Stimulated activated CD4-positive, alpha-beta T cell treated with anti-CD3 and anti-CD28 coated beads, Interleukin-1b, Interleukin-23, amount 100 ng/mL, for 1 hour (primary cell): ENCODE data around the gene TMEM256.

Source experiments
- DNase-seq, 2 donors: peaks; one replicate each; pipeline ENCODE4 v3.0.0-alpha.2; 2020; ENCODE audit warnings: low read depth in 2 of 2

Gene TMEM256

GRCh38 chr17:7403977-7404736 lies at the start of gene TMEM256:
TMEM256 (minus strand) TSS chr17:7404097; CDS start chr17:7404084, 13 bp downstream.
- peak; percentile 86 to 88 for DNase-seq

DNA sequence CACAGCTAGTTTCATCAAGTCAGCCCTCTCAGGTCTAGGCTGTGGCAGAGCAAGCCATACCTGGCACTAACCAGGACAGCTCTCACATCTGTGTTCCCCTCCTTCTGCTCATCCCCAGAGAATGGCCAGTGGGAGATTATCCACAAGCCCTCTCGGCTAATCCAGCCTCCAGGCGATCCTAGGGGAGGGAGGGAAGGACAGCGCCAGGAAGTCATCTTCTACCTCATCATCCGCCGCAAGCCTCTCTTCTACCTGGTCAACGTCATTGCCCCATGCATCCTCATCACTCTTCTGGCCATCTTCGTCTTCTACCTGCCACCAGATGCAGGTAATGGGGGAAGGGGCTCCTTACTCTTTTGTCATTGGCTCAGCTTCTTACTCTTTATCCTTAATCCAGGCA lies 44.6 kb upstream of the TMEM256 start:
- DNase-seq: no peak

DNA sequence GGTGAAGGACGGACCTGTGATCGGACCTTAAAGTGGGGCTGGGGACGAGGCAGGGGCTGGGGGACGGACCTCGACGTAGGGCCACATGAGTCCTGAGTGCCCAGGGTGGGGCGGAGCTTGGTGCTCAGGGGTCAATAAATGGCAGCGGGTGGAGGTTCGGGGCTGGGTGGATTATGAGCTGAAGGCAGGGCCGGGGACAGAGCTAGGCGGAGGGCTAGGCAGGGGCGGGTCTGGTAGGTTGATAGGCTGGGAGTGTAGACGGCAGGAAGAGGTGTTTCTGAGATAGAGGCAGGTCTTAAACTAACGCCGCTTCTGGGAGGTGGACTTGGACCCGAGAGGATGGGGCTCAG lies 41.7 kb upstream of the TMEM256 start:
- DNase-seq: no peak

GRCh38 chr17:7444682-7445618 lies 41.1 kb upstream of the TMEM256 start, which contains the start of gene CHRNB1:
CHRNB1 (plus strand) TSS chr17:7445061; CDS start chr17:7445128, 67 bp downstream.
- DNase-seq: no peak

- DNase-seq: no peak
Observed at GRCh38 chr17:7443499-7444485, 39.9 kb upstream of the TMEM256 start.

GRCh38 chr17:7442142-7442541 lies 38.2 kb upstream of the TMEM256 start:
- no peak for DNase-seq

- no peak for DNase-seq
Observed at GRCh38 chr17:7441266-7441665, 37.4 kb upstream of the TMEM256 start.

DNA sequence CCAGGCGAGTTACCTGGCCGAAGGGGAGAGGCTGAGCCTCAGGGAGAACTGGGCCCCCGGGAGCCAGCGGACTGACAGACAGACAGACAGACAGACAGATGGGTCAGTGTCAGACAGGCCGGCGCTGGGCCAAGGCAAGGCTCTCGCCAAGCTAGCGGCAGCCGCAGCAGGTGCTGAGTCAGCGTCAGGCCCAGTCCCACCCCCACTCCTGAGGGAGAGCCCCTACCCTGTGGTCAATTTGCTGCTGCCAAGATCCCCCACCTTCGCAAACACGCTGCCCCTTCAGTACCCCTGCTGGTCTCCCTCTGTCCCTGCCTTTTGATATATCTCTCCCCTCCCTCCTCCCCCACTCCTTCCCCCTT lies 36.9 kb upstream of the TMEM256 start:
- DNase-seq: no peak

- no peak for DNase-seq
Observed at GRCh38 chr17:7440113-7440833, 36.4 kb upstream of the TMEM256 start.

DNA sequence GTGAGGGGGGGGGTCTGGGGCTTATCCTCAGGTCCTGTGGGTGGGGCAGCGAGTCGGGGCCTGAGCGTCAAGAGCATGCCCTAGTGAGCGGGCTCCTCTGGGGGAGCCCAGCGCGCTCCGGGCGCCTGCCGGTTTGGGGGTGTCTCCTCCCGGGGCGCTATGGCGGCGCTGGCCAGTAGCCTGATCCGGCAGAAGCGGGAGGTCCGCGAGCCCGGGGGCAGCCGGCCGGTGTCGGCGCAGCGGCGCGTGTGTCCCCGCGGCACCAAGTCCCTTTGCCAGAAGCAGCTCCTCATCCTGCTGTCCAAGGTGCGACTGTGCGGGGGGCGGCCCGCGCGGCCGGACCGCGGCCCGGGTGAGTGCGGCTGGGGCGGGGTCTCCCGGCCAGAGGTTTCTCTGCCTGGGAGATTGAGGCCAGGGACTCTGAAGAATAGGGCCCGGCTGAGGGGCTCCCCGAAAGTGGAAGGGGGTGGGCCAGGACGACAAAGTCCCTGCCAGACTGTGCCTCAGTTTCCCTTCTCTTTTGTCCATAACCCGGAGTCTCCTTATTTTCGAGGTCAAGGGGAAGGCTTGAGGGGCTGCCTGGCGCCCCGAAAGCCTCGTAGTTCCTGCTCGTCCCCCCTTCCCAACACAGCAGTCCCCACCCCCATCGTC lies 35.7 kb upstream of the TMEM256 start, which contains the start of gene FGF11:
Gene FGF11 (plus strand): TSS at position 51 of the 651 bp plus-strand sequence. CDS start 109 bp downstream, at position 160.
- DNase-seq: no peak

DNA sequence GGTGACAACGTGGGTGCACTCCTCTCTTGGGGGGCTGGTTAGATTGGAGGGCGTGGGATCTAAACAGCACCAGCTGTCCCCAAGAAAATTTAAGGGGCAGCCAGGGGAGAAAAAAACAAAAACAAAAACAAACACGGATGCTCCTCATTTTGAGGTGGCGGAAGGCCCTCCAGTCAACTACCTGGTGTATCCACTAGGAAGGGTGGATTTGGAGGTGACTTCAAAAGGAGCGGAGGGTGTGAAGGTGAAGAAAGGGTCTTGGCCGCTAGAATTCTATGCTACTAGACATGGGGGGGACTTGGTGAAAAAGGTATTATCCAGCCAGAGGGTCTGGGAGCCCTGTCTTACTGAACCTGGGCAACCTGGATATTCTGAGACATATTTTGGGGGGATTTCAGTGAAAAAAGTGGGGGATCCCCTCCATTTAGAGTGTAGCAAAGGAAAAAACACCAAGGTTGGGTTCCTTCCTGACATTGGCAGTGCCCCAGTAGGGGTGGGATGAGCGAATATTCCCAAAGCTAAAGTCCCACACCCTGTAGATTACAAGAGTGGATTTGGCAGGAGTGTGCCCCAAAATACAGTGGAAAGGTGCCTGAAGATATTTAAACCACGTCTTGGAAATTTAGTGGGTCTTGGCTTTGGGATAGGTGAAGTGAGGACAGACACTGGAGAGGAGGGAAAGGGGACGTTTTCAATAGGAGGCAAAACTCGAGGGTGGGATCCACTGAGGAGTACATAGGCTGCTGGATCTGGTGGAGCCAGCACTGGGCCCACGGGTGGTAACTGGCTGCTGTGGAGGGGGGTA lies 35.0 kb upstream of the TMEM256 start:
- DNase-seq: no peak

GRCh38 chr17:7437950-7438614 lies 34.2 kb upstream of the TMEM256 start:
- peak; percentile 16 to 48 for DNase-seq

DNA sequence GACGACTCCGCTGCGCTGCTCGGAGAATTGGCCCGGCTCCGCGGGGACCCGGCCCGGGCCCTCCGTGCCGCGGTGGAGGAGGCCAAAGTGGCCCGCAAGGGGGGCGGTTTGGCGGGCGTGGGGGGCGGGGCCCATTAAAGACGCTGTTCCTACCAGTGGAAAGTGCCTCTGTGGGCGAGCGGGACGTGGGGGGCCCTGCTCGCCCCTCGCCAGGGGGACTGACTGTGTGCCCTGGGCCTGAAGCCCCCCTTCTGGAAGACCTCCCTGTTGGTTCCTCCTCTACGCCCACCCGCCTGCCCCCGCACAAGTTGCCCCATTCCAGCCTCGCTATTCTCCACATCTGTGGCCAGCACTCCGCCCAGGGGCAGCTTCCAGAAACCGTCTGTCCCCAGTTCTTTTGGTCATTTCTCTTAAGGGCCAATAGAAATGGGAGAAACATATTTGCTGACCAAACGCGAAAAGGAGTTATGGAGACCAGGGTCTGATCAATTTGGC lies 33.5 kb upstream of the TMEM256 start:
- no peak for DNase-seq

DNA sequence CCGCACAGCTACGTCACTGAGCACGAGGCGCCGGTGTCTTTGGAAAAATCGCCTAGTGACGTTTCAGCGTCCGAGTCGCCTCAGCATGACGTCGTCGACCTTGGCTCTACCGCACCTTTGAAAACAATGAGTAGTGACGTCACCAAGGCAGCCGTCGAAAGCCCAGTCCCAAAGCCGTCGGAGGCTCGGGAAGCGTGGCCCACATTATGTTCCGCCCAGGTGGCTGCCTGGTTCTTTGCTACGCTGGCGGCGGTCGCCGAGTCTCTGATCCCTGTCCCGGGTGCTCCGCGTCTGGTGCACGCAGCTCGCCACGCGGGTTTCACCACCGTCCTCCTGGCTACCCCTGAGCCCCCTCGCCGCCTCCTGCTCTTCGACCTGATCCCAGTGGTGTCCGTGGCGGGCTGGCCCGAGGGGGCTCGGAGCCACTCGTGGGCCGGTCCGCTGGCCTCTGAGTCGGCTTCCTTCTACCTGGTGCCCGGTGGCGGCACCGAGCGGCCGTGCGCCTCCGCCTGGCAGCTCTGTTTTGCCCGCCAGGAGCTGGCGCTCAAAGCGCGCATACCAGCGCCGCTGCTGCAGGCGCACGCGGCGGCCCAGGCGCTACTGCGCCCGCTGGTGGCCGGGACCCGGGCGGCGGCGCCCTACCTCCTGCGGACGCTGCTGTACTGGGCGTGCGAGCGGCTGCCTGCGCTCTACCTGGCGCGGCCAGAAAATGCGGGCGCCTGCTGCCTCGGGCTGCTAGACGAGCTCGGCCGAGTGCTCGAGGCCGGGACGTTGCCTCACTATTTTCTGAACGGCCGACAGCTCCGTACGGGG lies 32.9 kb upstream of the TMEM256 start:
- DNase-seq: peak; percentile 53 to 65

DNA sequence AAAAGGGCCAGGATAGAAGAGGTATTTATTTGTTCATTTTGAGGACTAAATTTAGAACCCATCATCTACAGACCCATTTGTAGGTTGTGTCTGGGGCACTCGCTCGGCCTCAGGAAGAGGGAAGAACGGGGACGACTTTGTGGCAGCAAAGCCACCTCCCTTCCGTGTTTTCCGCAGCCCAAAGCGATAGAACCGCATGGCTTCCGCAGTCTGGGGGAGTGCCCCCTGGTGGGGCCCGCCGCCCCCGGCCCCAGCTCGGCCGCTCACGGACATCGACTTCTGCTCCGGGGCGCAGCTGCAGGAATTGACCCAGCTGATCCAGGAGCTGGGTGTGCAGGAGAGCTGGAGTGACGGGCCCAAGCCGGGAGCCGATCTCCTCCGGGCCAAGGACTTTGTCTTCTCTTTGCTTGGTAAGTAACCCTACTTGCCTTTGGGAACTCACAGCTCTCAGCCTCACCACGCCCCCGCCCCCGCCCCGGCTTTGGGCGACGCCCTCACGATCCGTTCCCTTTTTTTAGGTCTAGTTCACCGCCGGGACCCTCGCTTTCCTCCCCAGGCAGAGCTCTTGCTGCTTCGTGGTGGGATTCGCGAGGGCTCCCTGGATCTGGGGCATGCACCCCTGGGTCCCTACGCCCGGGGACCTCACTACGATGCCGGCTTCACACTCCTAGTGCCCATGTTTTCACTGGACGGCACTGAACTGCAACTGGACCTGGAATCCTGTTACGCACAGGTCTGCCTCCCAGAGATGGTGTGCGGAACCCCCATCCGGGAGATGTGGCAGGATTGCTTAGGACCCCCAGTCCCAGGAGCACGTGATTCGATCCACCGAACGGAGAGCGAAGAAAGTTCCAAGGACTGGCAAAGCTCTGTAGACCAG lies 32.0 kb upstream of the TMEM256 start:
- DNase-seq: peak; percentile 18 to 27

- DNase-seq: no peak
Observed at GRCh38 chr17:7432296-7432695, 28.4 kb upstream of the TMEM256 start.

GRCh38 chr17:7431231-7431630 lies 27.3 kb upstream of the TMEM256 start:
- no peak for DNase-seq
